ENCODE data around the gene RNU4-1.

Gene RNU4-1

GRCh38 chr12:120332523-120332922, 39.5 kb upstream of the RNU4-1 start:
- H3K4me1 ChIP-seq: no peaks in the 10 kb centered on the region
- no peaks in the 10 kb centered on the region for H3K36me3 ChIP-seq
- H3K27ac ChIP-seq: no peak overlapping the region
- TF ChIP-seq CTCF (IDR thresholded peaks at IDR 0.05): no peak
- H3K27me3 ChIP-seq: peaks cover 0 to 8% of the 10 kb centered on the region in 2 donors
- no peak for DNase-seq
- no peaks in the 10 kb centered on the region for H3K9me3 ChIP-seq
- intact Hi-C loops (cut with DNase I; ENCODE audit: low total_unique reads): no loop called here
- H3K4me3 ChIP-seq: no peak overlapping the region

DNA sequence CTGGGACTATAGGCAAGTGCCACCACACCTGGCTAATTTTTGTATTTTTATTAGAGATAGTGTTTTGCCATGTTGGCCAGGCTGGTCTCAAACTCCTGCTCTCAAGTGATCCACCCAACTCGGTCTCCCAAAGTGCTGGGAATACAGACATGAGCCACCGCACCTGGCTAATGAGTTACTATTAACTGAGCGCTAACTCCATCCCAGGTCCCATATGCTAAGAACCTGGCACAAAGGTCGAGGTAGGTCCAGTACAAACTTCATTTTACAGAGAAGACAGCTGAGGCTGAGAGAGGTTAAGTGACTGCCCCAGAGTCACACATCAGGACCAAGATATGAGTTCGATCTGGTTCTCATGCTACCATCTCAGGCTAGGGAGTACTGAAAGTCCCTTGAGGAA, 39.0 kb upstream of the RNU4-1 start:
- Histone ChIP-seq H3K4me1 (no peaks in the 10 kb centered on the region), H3K36me3 (no peaks in the 10 kb centered on the region), H3K27ac (no peak overlapping the region), H3K9me3 (no peaks in the 10 kb centered on the region), H3K4me3 (no peak overlapping the region), H3K27me3 (peaks cover 0 to 8% of the 10 kb centered on the region in 2 donors)
- DNase-seq: no peak
- intact Hi-C loops (cut with DNase I; ENCODE audit: low total_unique reads): no loop called here
- no peak for TF ChIP-seq CTCF (IDR thresholded peaks at IDR 0.05)

DNA sequence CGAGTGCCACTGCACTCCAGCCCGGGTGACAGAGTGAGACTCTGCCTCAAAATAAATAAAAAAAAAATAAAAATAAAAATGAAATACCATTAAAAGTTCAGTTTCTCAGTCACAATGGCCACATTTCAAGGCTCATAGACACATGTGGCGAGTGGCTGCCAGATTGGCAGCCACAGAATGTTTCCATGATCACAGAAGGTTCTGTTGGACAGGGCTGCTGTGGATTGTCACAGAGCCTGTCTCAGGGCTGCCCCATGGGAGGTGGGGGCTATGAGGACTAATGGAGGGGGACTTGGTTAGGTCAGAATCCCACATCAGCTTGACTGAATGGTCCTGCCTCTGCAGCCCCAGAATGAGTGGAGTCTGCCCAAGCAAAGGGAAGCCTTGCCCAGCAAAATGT, 38.4 kb upstream of the RNU4-1 start:
- no peaks in the 10 kb centered on the region for H3K36me3 ChIP-seq
- no peaks in the 10 kb centered on the region for H3K4me1 ChIP-seq
- intact Hi-C loops (cut with DNase I; ENCODE audit: low total_unique reads): no loop called here
- H3K4me3 ChIP-seq: no peak overlapping the region
- H3K27me3 ChIP-seq: peaks cover 0 to 8% of the 10 kb centered on the region in 2 donors
- DNase-seq: no peak
- no peak for TF ChIP-seq CTCF (IDR thresholded peaks at IDR 0.05)
- no peak overlapping the region for H3K27ac ChIP-seq
- no peaks in the 10 kb centered on the region for H3K9me3 ChIP-seq

DNA sequence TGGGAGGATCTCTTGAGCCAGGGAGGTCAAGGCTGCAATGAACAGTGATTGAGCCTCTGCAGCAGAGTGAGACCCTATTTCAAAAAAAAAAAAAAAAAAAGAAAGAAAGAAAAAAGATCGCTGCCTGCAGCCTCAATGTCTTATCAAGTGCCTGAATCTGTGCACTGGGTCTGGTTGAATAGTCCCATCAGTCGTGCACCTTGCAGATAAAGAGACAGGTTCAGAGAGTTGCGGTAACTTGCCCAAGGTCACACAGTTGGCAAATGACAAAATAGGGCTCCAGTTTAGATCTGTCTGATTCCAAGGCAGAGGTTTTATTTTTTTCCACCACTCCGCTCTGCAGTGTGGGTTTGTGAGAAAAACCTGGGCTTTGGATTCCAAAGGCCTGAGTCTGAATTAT, 35.2 kb upstream of the RNU4-1 start:
- no peak overlapping the region for H3K4me3 ChIP-seq
- H3K4me1 ChIP-seq: peaks cover 0 to 5% (median 0%) of the 10 kb centered on the region in 4 donors
- peaks cover 0 to 8% of the 10 kb centered on the region in 2 donors for H3K27me3 ChIP-seq
- DNase-seq: no peak
- H3K27ac ChIP-seq: no peak overlapping the region
- no peak for TF ChIP-seq CTCF (IDR thresholded peaks at IDR 0.05)
- H3K9me3 ChIP-seq: no peaks in the 10 kb centered on the region
- intact Hi-C loops (cut with DNase I; ENCODE audit: low total_unique reads): no loop called here
- no peaks in the 10 kb centered on the region for H3K36me3 ChIP-seq

DNA sequence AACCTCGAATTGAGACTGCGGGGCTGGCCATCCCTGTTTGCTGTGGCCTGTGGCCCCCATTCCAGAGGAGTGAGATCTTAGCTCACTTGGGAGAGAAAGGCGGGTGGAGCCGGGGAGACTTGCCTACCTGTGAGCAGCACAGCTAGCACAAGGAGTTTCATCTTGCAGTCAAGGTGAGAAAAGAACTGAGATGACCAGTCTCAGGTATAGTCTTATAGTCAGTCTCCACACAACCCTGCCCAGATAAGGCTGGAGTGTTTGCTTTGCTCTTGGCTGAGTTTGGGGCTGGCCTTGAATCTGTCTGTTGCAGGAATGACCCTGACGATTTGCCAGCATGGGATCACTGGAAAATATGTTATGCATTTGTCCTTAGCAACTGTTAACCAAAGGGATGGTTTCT, 34.6 kb upstream of the RNU4-1 start, which contains the start of gene PLA2G1B:
Gene PLA2G1B, minus strand, starts transcription at position 187 of the 400 bp plus-strand sequence. Its CDS starts 26 bp downstream, at position 161.
- Histone ChIP-seq H3K4me1 (peaks cover 0 to 5% (median 0%) of the 10 kb centered on the region in 4 donors), H3K36me3 (no peaks in the 10 kb centered on the region), H3K27ac (no peak within 1 kb of the TSS), H3K27me3 (peaks cover 0 to 8% of the 10 kb centered on the region in 2 donors), H3K9me3 (no peaks in the 10 kb centered on the region), H3K4me3 (no peak within 1 kb of the TSS)
- no peak for DNase-seq
- TF ChIP-seq CTCF (IDR thresholded peaks at IDR 0.05): no peak
- intact Hi-C loops (cut with DNase I; ENCODE audit: low total_unique reads): no loop called here
